Subcutaneous adipose tissue (tissue), 4 donors: ENCODE results near the gene KRT77. TPM values are rescaled to one million over a fixed set of nuclear protein-coding genes. Genes with fewer than 3 reads are reported as not detected.

Source experiments
- total RNA-seq, 4 donors: library from RNA; depleted of rRNA; stranded (reverse); fragments of >200 nt; gene quantifications; one replicate each; pipeline ENCODE4 v1.1.0, GENCODE V29; 2016
- TF ChIP-seq, protein P1 (sequence below): fragments of 450-650 bp; IDR thresholded peaks from one replicate; pipeline ENCODE4 v1.5.1; 2016; ENCODE audit warnings: low read depth, mild to moderate bottlenecking, control low read depth, antibody characterized with exemption, moderate library complexity

KRT77 gene
- total RNA-seq, 4 donors from 2014 or later: 0.17 to 1.5 TPM; not detected in 2

DNA sequence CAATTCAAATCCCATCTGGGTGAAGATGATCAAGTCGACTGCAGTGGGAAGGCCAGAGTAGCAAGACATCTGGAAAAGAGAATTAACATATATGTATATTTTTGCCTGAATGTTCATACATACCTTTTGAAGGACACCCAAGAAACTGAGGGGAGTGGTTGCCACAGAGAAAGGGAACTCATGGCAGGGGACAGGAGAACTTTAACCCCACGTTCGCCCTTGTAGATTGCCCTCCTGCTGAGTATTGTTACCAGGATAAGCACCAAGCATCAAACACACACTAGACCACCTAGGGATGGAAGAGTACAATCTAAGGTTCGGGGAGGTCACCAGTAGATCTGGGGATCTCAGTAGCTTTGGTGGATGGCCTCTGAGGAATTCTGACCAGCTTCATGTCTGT lies 32.8 kb downstream of the KRT77 start:
- TF ChIP-seq, protein P1, sequence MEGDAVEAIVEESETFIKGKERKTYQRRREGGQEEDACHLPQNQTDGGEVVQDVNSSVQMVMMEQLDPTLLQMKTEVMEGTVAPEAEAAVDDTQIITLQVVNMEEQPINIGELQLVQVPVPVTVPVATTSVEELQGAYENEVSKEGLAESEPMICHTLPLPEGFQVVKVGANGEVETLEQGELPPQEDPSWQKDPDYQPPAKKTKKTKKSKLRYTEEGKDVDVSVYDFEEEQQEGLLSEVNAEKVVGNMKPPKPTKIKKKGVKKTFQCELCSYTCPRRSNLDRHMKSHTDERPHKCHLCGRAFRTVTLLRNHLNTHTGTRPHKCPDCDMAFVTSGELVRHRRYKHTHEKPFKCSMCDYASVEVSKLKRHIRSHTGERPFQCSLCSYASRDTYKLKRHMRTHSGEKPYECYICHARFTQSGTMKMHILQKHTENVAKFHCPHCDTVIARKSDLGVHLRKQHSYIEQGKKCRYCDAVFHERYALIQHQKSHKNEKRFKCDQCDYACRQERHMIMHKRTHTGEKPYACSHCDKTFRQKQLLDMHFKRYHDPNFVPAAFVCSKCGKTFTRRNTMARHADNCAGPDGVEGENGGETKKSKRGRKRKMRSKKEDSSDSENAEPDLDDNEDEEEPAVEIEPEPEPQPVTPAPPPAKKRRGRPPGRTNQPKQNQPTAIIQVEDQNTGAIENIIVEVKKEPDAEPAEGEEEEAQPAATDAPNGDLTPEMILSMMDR: no peak

DNA sequence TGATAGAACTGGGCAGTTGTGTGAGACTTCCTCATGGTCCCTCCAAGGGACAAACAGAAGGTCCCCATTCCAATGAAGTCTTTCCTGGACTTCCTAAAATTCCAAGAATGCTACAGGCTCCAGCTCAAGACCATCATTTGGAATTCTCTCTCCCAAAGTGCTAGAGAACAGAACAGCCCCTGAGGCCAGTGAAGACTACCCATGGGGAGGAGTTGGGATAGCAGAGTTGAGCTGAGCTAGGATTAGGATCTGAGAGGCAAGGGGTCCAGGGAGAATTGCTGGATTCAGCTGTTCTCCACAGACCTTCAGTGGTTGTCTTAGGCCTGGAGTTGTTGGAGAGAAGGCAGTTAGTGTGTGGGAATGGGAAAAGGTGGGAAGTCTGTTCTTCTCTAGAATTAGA lies 33.9 kb downstream of the KRT77 start:
- TF ChIP-seq, protein P1: no peak

DNA sequence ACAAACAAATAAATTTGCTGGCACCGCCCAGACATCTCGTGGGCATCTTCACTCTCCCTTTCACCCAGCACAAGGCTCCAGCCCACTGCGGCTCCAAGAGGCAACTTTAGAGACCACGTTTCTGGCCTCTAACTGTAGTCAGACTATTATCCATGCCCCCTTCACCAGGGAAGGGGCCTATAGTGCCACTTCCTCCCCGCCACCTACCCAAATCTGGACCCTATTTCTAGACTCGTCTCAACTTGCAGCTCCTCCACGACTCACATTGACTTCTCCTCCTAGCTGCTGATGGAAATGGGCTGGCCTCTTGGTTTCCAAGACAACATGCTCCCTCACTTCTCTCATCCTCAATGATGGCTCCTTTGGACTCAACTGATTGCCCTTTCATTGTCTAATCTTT lies 35.4 kb downstream of the KRT77 start:
- TF ChIP-seq, protein P1: no peak

DNA sequence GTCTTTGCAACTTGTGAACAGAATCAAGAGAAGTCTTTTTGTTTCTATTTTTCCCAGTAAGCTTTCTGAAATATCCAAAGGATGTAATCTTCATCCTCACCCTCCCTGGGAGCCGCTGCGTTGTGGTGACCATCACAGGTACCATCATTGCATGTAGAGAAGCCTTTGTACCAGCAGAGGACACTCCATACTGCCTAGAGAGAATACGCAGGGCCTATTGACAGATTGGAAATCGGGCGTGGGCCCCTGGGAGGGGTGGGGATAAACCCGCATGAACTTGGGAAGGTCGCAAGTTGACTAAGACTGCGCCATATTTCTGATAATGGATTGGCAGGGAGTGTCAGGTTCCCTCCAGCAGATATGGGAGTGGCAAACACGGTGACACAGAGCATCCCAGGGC lies 35.8 kb downstream of the KRT77 start:
- TF ChIP-seq, protein P1: no peak

DNA sequence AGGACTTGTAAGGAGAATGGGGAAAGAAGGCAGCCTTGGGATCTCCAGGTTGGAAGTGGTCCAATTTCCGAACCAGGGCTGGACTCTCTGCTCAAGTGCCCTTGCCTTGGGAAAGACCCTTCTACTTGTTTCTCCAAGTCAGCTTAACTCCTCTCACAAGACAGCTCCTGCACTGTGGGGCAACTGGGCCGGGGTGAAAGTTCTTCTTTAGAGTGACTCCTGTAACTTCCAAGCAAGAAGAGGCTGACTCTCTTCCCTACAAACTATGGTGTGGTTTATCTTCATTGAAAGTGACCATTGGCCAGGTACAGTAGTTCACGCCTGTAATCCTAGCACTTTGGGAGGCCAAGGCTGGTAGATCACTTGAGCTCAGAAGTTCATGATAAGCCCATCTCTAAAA lies 36.9 kb downstream of the KRT77 start:
- TF ChIP-seq, protein P1: no peak

DNA sequence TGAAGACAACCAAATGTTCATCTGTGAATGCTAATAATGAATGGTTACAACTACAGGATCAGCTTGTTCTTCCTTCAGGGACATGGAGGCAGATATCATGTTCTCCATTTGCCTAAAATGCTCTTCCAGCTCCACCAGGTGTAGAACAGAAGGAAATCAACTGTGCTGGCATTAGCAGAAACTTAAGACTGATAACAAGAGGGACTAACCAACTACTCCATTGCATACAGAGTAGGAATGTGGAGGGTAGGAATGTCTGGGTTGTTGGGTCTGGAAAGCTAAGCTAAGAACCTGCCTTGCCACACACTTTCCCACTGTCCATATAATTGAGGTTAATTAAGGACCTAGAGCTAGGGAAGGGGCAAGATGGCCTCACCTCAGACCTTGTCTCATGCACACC lies 39.9 kb downstream of the KRT77 start:
- TF ChIP-seq, protein P1: no peak

DNA sequence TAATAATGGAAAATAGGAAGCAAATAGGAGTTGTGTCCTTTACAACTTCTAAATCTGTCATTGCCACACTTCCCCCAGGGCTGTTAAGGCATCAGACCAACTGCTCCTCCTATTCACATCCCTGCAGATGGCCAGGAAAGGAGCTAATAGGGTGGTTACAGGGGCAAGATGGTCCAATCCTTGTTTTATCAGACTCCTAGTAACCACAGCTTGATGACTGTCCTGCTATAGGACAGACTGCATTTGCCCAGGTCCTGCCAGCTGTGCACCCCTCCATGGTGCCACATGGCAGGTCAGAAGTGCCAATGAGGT lies 40.5 kb downstream of the KRT77 start:
- TF ChIP-seq, protein P1: no peak
